IMR-90 (cell line): ENCODE data around the gene RHBDD1. TPM values are rescaled to one million over a fixed set of nuclear protein-coding genes. Genes with fewer than 3 reads are reported as not detected.

Experiments
- ATAC-seq: fragments of 200-7000 bp; cut with Tn5 transposase; 2 replicates; pipeline ENCODE4 v1.9.1; 2020; ENCODE audit warnings: low read depth, mild to moderate bottlenecking, moderate library complexity
- BruUV-seq: library from RNA; stranded (reverse); fragments of 400-500 nt; replicated peaks from 2 replicates; lab custom pipeline; 2021; lab: Mats Ljungman, UMichigan
- CTCF ChIA-PET: fragments of 300-600 bp; formaldehyde crosslinking; extraction: SDS; loops from one replicate; lab custom pipeline; 2021; ENCODE audit warnings: antibody characterized with exemption; lab: Yijun Ruan, JAX
- POLR2A ChIA-PET: fragments of 300-600 bp; sonication (Branson Sonifier 250); formaldehyde crosslinking; loops from one replicate; lab custom pipeline; 2022; ENCODE audit warnings: antibody characterized with exemption; ENCODE audit not compliant: unreplicated experiment; lab: Charles Lee
- DNase-seq: peaks from one replicate; pipeline ENCODE4 v3.0.0; 2013
- H2AFZ ChIP-seq: replicated peaks from 2 replicates; pipeline ENCODE3; 2013; ENCODE audit warnings: low read length, mild to moderate bottlenecking; ENCODE audit not compliant: poor library complexity
- H2AK5ac ChIP-seq: 2 replicates; pipeline ENCODE4 v1.6.1; 2013; ENCODE audit warnings: low read depth, low read length, inconsistent platforms
- H2AK9ac ChIP-seq: replicated peaks from 2 replicates; pipeline ENCODE3; 2013; ENCODE audit warnings: mild to moderate bottlenecking, low read depth, low read length, moderate library complexity; ENCODE audit not compliant: poor library complexity
- H2BK120ac ChIP-seq: 2 replicates; pipeline ENCODE4 v1.6.1; 2013; ENCODE audit warnings: low read depth, low read length, inconsistent platforms
- H2BK15ac ChIP-seq: 3 replicates; pipeline ENCODE4 v1.6.1; 2013; ENCODE audit warnings: low read depth, low read length, inconsistent platforms
- H2BK20ac ChIP-seq: 2 replicates; pipeline ENCODE4 v1.6.1; 2013; ENCODE audit warnings: low read depth, mild to moderate bottlenecking, inconsistent platforms, low read length, moderate library complexity
- H2BK5ac ChIP-seq: 2 replicates; pipeline ENCODE4 v1.6.1; 2013; ENCODE audit warnings: mild to moderate bottlenecking, low read depth, low read length, inconsistent platforms; ENCODE audit not compliant: poor library complexity, severe bottlenecking
- H3K14ac ChIP-seq: replicated peaks from 2 replicates; pipeline ENCODE4 v1.6.1; 2013; ENCODE audit warnings: low read depth, low read length, inconsistent platforms
- H3K18ac ChIP-seq: 2 replicates; pipeline ENCODE4 v1.6.1; 2013; ENCODE audit warnings: low read depth, low read length, control low read depth
- H3K23ac ChIP-seq: 2 replicates; pipeline ENCODE4 v1.6.1; 2013; ENCODE audit warnings: low read depth, low read length, inconsistent platforms
- H3K27ac ChIP-seq: 2 replicates; pipeline ENCODE4 v1.5.1; 2013; ENCODE audit warnings: mild to moderate bottlenecking, control low read depth, low read length; ENCODE audit not compliant: insufficient read depth
- H3K27me3 ChIP-seq: 2 replicates; pipeline ENCODE4 v1.6.1; 2013; ENCODE audit warnings: low read length; ENCODE audit not compliant: control insufficient read depth, insufficient read depth
- H3K36me3 ChIP-seq: 2 replicates; pipeline ENCODE4 v1.6.1; 2013; ENCODE audit warnings: low read length, mixed read lengths; ENCODE audit not compliant: control insufficient read depth, insufficient read depth
- H3K4ac ChIP-seq: 2 replicates; pipeline ENCODE4 v1.6.1; 2013; ENCODE audit warnings: low read depth, low read length, inconsistent platforms
- H3K4me1 ChIP-seq: 2 replicates; pipeline ENCODE4 v1.6.1; 2013; ENCODE audit warnings: low read length, mixed read lengths; ENCODE audit not compliant: control insufficient read depth, insufficient read depth
- H3K4me2 ChIP-seq: 2 replicates; pipeline ENCODE4 v1.6.1; 2013; ENCODE audit warnings: low read depth, mild to moderate bottlenecking, control low read depth, low read length, moderate library complexity
- H3K4me3 ChIP-seq: 2 replicates; pipeline ENCODE4 v1.5.1; 2013; ENCODE audit warnings: low read depth, mild to moderate bottlenecking, control low read depth, low read length, moderate library complexity; ENCODE audit not compliant: insufficient read depth
- H3K56ac ChIP-seq: 2 replicates; pipeline ENCODE4 v1.6.1; 2013; ENCODE audit warnings: low read length, inconsistent platforms; ENCODE audit not compliant: insufficient read depth; ENCODE audit errors: extremely low read depth
- H3K79me1 ChIP-seq, 2 experiments: 2 replicates each; pipeline ENCODE4 v1.6.1; 2013; ENCODE audit warnings: low read length in 2 of 2, inconsistent platforms in 1 of 2, low read depth in 1 of 2
- H3K9ac ChIP-seq: 2 replicates; pipeline ENCODE4 v1.6.1; 2013; ENCODE audit warnings: low read depth, low read length, control low read depth
- H3K9me1 ChIP-seq: 2 replicates; pipeline ENCODE4 v1.6.1; 2013; ENCODE audit warnings: low read length, inconsistent platforms; ENCODE audit not compliant: insufficient read depth
- H3K9me3 ChIP-seq: 2 replicates; pipeline ENCODE4 v1.6.1; 2013; ENCODE audit warnings: low read length; ENCODE audit not compliant: control insufficient read depth, insufficient read depth
- H4K20me1 ChIP-seq: 2 replicates; pipeline ENCODE4 v1.6.1; 2013; ENCODE audit warnings: low read length, inconsistent platforms; ENCODE audit not compliant: insufficient read depth
- H4K5ac ChIP-seq: 2 replicates; pipeline ENCODE4 v1.6.1; 2013; ENCODE audit warnings: mild to moderate bottlenecking, low read depth, low read length, control low read depth
- H4K8ac ChIP-seq, 2 experiments: 2 replicates each; pipeline ENCODE4 v1.6.1; 2013; ENCODE audit warnings: low read depth in 2 of 2, low read length in 2 of 2, control low read depth in 1 of 2, inconsistent platforms in 1 of 2
- H4K91ac ChIP-seq: 2 replicates; pipeline ENCODE4 v1.6.1; 2013; ENCODE audit warnings: low read depth, low read length, inconsistent platforms; ENCODE audit not compliant: insufficient read depth
- BHLHE40 ChIP-seq: fragments of 150-350 bp; IDR thresholded peaks from 2 replicates; pipeline ENCODE4 v1.6.1; 2016; ENCODE audit warnings: mild to moderate bottlenecking, low read depth, low read length
- CEBPB ChIP-seq: IDR thresholded peaks from 2 replicates; pipeline ENCODE4 v1.6.1; 2012; ENCODE audit warnings: low read depth, low read length, improper control_type of control experiment
- ELK1 ChIP-seq: fragments of 150-350 bp; IDR thresholded peaks from 2 replicates; pipeline ENCODE4 v1.6.1; 2016; ENCODE audit warnings: low read depth, mild to moderate bottlenecking, low read length, moderate library complexity, borderline replicate concordance
- FOS ChIP-seq: fragments of 150-350 bp; IDR thresholded peaks from 2 replicates; pipeline ENCODE4 v1.6.1; 2016; ENCODE audit warnings: low read depth, low read length
- MAZ ChIP-seq: IDR thresholded peaks from 2 replicates; pipeline ENCODE4 v1.6.1; 2012; ENCODE audit warnings: low read depth, mild to moderate bottlenecking, low read length, improper control_type of control experiment, moderate library complexity, borderline replicate concordance
- MXI1 ChIP-seq: IDR thresholded peaks from 2 replicates; pipeline ENCODE4 v1.6.1; 2012; ENCODE audit warnings: low read depth, mild to moderate bottlenecking, low read length, moderate library complexity, borderline replicate concordance
- POLR2A ChIP-seq: IDR thresholded peaks from 2 replicates; pipeline ENCODE4 v1.6.1; 2012; ENCODE audit warnings: mild to moderate bottlenecking, low read depth, low read length
- SMC3 ChIP-seq: fragments of 150-350 bp; IDR thresholded peaks from 2 replicates; pipeline ENCODE4 v1.6.1; 2016; ENCODE audit warnings: low read depth, mild to moderate bottlenecking, antibody characterized with exemption, low read length, moderate library complexity
- USF2 ChIP-seq: fragments of 150-350 bp; IDR thresholded peaks from 2 replicates; pipeline ENCODE4 v1.6.1; 2017; ENCODE audit warnings: mild to moderate bottlenecking, antibody characterized with exemption, low read length, low read depth
- WGBS, 2 experiments: methylation state at CpG; one replicate each; pipeline versions ENCODE4 v1.1.5 to v1.1.7; 2013; ENCODE audit warnings: missing lambda C conversion rate in 2 of 2; ENCODE audit not compliant: insufficient read length in 1 of 2; ENCODE audit errors: extremely low coverage in 2 of 2; 5-methylcytosine and 5-hydroxymethylcytosine counted together
- dilution Hi-C: fragments of 300-500 bp; cut with HindIII; formaldehyde crosslinking; loops from one replicate; pipeline ENCODE4 v1.14.3; 2018; ENCODE audit warnings: low sequenced_read_pairs; ENCODE audit not compliant: unreplicated experiment
- in situ Hi-C: fragments of 300-500 bp; cut with MboI; formaldehyde crosslinking; loops from 3 replicates; pipeline ENCODE4 v1.14.3; 2019; ENCODE audit warnings: low sequenced_read_pairs, inconsistent platforms, mixed read lengths
- intact Hi-C: fragments of 100-400 bp; cut with micrococcal nuclease; formaldehyde crosslinking; loops from 2 replicates; pipeline ENCODE4 v1.10.0; 2022
- polyA plus RNA-seq, 3 experiments: library from polyadenylated mRNA; depleted of rRNA; stranded (reverse); fragments of >200 nt; gene quantifications; 2 replicates each; pipeline ENCODE4 v1.2.3, GENCODE V29; 2012; ENCODE audit warnings: low replicate concordance in 1 of 3
- total RNA-seq: library from RNA; depleted of rRNA; stranded (reverse); fragments of >200 nt; gene quantifications from 2 replicates; pipeline ENCODE4 v1.2.3, GENCODE V29; 2012

The RHBDD1 gene
- total and polyA plus RNA-seq, 2 of the 4 experiments (the other 2 are of a cell fraction): 9.7 to 14.0 TPM

GRCh38 chr2:226791056-226791486 is 44.8 kb upstream of the RHBDD1 start:
- peaks cover 37% of the 10 kb centered on the region for H4K20me1 ChIP-seq
- TF ChIP-seq ELK1 (no peak), BHLHE40 (peak; percentile 35; the same call in 1 of the 2 replicates), CEBPB (no peak), MXI1 (peak; percentile 79; the same call in 1 of the 2 replicates), MAZ (no peak), FOS (no peak), USF2 (peak; percentile 43; the same call in 1 of the 2 replicates), SMC3 (no peak), POLR2A (no peak)
- no peaks in the 10 kb centered on the region for H3K9me3 ChIP-seq
- H3K9ac ChIP-seq: peak overlapping the region; percentile 73
- H2AK9ac ChIP-seq: peak overlapping the region; percentile 89
- H4K8ac ChIP-seq: peak overlapping the region; percentile 75 to 78
- H2BK15ac ChIP-seq: peak overlapping the region; percentile 63; the same call in 2 of the 3 replicates
- H2AK5ac ChIP-seq: peak overlapping the region; percentile 82
- intact Hi-C loops (loop anchor here (5.0 to 10.0 kb wide), 6 partner anchors 34 to 486 kb away; no protein-coding TSS in a partner anchor), dilution Hi-C loops (no loop called here), in situ Hi-C loops (loop anchor here (5.0 to 25.0 kb wide), 3 partner anchors 136 to 1679 kb away; no protein-coding TSS in a partner anchor)
- H3K23ac ChIP-seq: peak overlapping the region; percentile 88
- peak overlapping the region; percentile 27; the same call in 1 of the 2 replicates for H4K5ac ChIP-seq
- H3K27ac ChIP-seq: peak overlapping the region; percentile 90
- 0% methylated on average over 9 of the region's 24 CpGs; no CpG with 5 or more reads in 1 of the 2 experiments for WGBS, 2 experiments
- BruUV-seq: no TSS peak
- POLR2A ChIA-PET: no interaction called here
- H3K4me1 ChIP-seq: peaks cover 8% of the 10 kb centered on the region
- 0 out of 2 replicates have a peak overlapping the region, but pooled peaks have one; percentile 30 for H2BK20ac ChIP-seq
- no peaks in the 10 kb centered on the region for H3K27me3 ChIP-seq
- peak overlapping the region; percentile 87 for H3K4ac ChIP-seq
- CTCF ChIA-PET: interaction anchor here (1.2 to 1.3 kb wide), 2 partner anchors 673 to 902 kb away, joined by 3 to 5 read pairs; no protein-coding TSS in a partner anchor
- peak overlapping the region; percentile 66 for H3K4me2 ChIP-seq
- peaks cover 0 to 15% of the 10 kb centered on the region in 2 experiments; a peak in 2 of 4 replicates for H3K79me1 ChIP-seq
- H4K91ac ChIP-seq: peak overlapping the region; percentile 67
- ATAC-seq (peak; percentile 10), DNase-seq (peak; percentile 71)
- H3K36me3 ChIP-seq: peaks cover 42% of the 10 kb centered on the region
- H3K18ac ChIP-seq: peak overlapping the region; percentile 19; the same call in 1 of the 2 replicates
- peak overlapping the region; percentile 52 for H3K4me3 ChIP-seq
- peaks cover 10% of the 10 kb centered on the region; the same call in 1 of the 2 replicates for H3K9me1 ChIP-seq
- peak overlapping the region; percentile 77 for H2BK120ac ChIP-seq
- peak overlapping the region; percentile 79 for H2BK5ac ChIP-seq
- H3K14ac ChIP-seq: peak overlapping the region; percentile 73
- H3K56ac ChIP-seq: peak overlapping the region; percentile 73
- H2AFZ ChIP-seq: peak overlapping the region; percentile 85
